GM19463 (cell line): ENCODE measurements around the gene ACVRL1.
"Not testable (repeated sequence)": the region's sequence is repeated elsewhere in the genome, so short reads cannot be mapped to it uniquely, and the experiment has no call there.

Experiments
- ATAC-seq: cut with Tn5 transposase; IDR thresholded peaks from one replicate; pipeline ENCODE4 v1.9.1; 2021; ENCODE audit warnings: mild to moderate bottlenecking, moderate library complexity; ENCODE audit not compliant: unreplicated experiment

ACVRL1 gene

GRCh38 chr12:51873251-51873994 lies 33.9 kb upstream of the ACVRL1 start:
- ATAC-seq: no peak

- ATAC-seq: no peak
Observed at GRCh38 chr12:51874000-51874399, 33.3 kb upstream of the ACVRL1 start.

GRCh38 chr12:51874486-51874885 lies 32.8 kb upstream of the ACVRL1 start:
- no peak for ATAC-seq

- no peak for ATAC-seq
Observed at GRCh38 chr12:51879102-51879501, 28.2 kb upstream of the ACVRL1 start.

- ATAC-seq: no peak
Observed at GRCh38 chr12:51883295-51883694, 24.0 kb upstream of the ACVRL1 start.

- no peak for ATAC-seq
Observed at GRCh38 chr12:51883998-51884675, 23.2 kb upstream of the ACVRL1 start.

- ATAC-seq: no peak
Observed at GRCh38 chr12:51884676-51885229, 22.6 kb upstream of the ACVRL1 start.

- not testable (repeated sequence) for ATAC-seq
Observed at GRCh38 chr12:51885294-51886020, 21.8 kb upstream of the ACVRL1 start.

GRCh38 chr12:51886021-51886710 lies 21.1 kb upstream of the ACVRL1 start:
- no peak for ATAC-seq

- ATAC-seq: no peak
Observed at GRCh38 chr12:51887476-51888315, 19.6 kb upstream of the ACVRL1 start, which contains the start of gene ANKRD33. Gene ANKRD33 (plus strand): TSS chr12:51888103. CDS start chr12:51888187, 84 bp downstream.

- ATAC-seq: no peak
Observed at GRCh38 chr12:51888316-51889215, 18.7 kb upstream of the ACVRL1 start.

- ATAC-seq: no peak
Observed at GRCh38 chr12:51889216-51890132, 17.8 kb upstream of the ACVRL1 start.

GRCh38 chr12:51890133-51890464 lies 17.2 kb upstream of the ACVRL1 start:
- ATAC-seq: no peak

GRCh38 chr12:51890511-51891171 lies 16.7 kb upstream of the ACVRL1 start:
- no peak for ATAC-seq

- no peak for ATAC-seq
Observed at GRCh38 chr12:51891843-51892242, 15.5 kb upstream of the ACVRL1 start.

GRCh38 chr12:51893786-51894185 lies 13.5 kb upstream of the ACVRL1 start:
- ATAC-seq: no peak

GRCh38 chr12:51895378-51896135 lies 11.7 kb upstream of the ACVRL1 start:
- ATAC-seq: no peak
